ENCODE results near the gene WASF2. TPM values are rescaled to one million over a fixed set of nuclear protein-coding genes. Genes with fewer than 3 reads are reported as not detected.
A peak's percentile ranks its signal among the peaks of the same experiment; 100 is the strongest.

The WASF2 gene
- total and polyA plus RNA-seq, 2 of the 13 experiments (the other 11 are each of a cell fraction or from before 2014, with no cell fraction given): 10.4 to 27.7 TPM

GRCh38 chr1:27517907-27518718 lies 28.1 kb upstream of the WASF2 start (continued):
- TF ChIP-seq ZNF564 (CRISPR knock-in tag; IDR thresholded peaks at IDR 0.05) (0 out of 2 replicates have a peak, but pooled peaks have one; percentile 53), ZNF264 (CRISPR knock-in tag; IDR thresholded peaks at IDR 0.05) (no peak), ZNF10 (CRISPR knock-in tag; IDR thresholded peaks at IDR 0.05; ENCODE audit: borderline replicate concordance, low read depth) (no peak), PCBP2 (optimal IDR thresholded peaks at IDR 0.05; ENCODE audit: low read depth, low read length, poor library complexity, severe bottlenecking) (no peak), ZNF501 (CRISPR knock-in tag; IDR thresholded peaks at IDR 0.05) (peak; percentile 60; the same call in 1 of the 2 replicates), TBX2 (CRISPR knock-in tag; IDR thresholded peaks at IDR 0.05; ENCODE audit: borderline replicate concordance) (peak; percentile 35; the same call in 1 of the 2 replicates), SALL1 (CRISPR knock-in tag; IDR thresholded peaks at IDR 0.05) (0 out of 2 replicates have a peak, but pooled peaks have one; percentile 18), ZNF407 (CRISPR knock-in tag; IDR thresholded peaks at IDR 0.05; ENCODE audit: not compliant biosample characterization) (peak; percentile 47), ZNF274 (CRISPR knock-in tag; IDR thresholded peaks at IDR 0.05) (peak; percentile 74; the same call in 1 of the 2 replicates), HNF1B (CRISPR knock-in tag; IDR thresholded peaks at IDR 0.05) (0 out of 2 replicates have a peak, but pooled peaks have one; percentile 47)
- TF ChIP-seq, protein P1, sequence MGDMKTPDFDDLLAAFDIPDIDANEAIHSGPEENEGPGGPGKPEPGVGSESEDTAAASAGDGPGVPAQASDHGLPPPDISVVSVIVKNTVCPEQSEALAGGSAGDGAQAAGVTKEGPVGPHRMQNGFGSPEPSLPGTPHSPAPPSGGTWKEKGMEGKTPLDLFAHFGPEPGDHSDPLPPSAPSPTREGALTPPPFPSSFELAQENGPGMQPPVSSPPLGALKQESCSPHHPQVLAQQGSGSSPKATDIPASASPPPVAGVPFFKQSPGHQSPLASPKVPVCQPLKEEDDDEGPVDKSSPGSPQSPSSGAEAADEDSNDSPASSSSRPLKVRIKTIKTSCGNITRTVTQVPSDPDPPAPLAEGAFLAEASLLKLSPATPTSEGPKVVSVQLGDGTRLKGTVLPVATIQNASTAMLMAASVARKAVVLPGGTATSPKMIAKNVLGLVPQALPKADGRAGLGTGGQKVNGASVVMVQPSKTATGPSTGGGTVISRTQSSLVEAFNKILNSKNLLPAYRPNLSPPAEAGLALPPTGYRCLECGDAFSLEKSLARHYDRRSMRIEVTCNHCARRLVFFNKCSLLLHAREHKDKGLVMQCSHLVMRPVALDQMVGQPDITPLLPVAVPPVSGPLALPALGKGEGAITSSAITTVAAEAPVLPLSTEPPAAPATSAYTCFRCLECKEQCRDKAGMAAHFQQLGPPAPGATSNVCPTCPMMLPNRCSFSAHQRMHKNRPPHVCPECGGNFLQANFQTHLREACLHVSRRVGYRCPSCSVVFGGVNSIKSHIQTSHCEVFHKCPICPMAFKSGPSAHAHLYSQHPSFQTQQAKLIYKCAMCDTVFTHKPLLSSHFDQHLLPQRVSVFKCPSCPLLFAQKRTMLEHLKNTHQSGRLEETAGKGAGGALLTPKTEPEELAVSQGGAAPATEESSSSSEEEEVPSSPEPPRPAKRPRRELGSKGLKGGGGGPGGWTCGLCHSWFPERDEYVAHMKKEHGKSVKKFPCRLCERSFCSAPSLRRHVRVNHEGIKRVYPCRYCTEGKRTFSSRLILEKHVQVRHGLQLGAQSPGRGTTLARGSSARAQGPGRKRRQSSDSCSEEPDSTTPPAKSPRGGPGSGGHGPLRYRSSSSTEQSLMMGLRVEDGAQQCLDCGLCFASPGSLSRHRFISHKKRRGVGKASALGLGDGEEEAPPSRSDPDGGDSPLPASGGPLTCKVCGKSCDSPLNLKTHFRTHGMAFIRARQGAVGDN (CRISPR knock-in tag; IDR thresholded peaks at IDR 0.05): peak; percentile 98
